ENCODE data around the gene DTNB. TPM values are rescaled to one million over a fixed set of nuclear protein-coding genes. Genes with fewer than 3 reads are reported as not detected.

DTNB gene
- total RNA-seq, 2 experiments from 2014 or later, result 16.9 to 19.8 TPM

- POLR2A ChIA-PET, result no interaction called here
Measured at GRCh38 chr2:25598332-25598731, 75.0 kb downstream of the DTNB start.

GRCh38 chr2:25597881-25598280 lies 75.5 kb downstream of the DTNB start:
- CTCF ChIA-PET, result no interaction called here
- POLR2A ChIA-PET, result interaction anchor here (0.5 to 0.6 kb wide), 2 partner anchors 191 to 192 kb away, joined by 3 to 5 read pairs; no protein-coding TSS in a partner anchor

More at GRCh38 chr2:25598332-25598731, 75.0 kb downstream of the DTNB start:
- CTCF ChIA-PET, result no interaction called here

GRCh38 chr2:25596516-25597244 lies 76.7 kb downstream of the DTNB start:
- POLR2A ChIA-PET, result interaction anchor here (0.7 kb wide), 1 partner anchor 56 kb away, joined by 4 read pairs; no protein-coding TSS in a partner anchor
- CTCF ChIA-PET, result no interaction called here

GRCh38 chr2:25595393-25595792 lies 78.0 kb downstream of the DTNB start:
- CTCF ChIA-PET, result interaction anchor here (1.0 kb wide), 1 partner anchor 95 kb away, joined by 5 read pairs; no protein-coding TSS in a partner anchor
- POLR2A ChIA-PET, result interaction anchor here (0.7 kb wide), 1 partner anchor 9 kb away, joined by 4 read pairs; no protein-coding TSS in a partner anchor

- ChIA-PET CTCF (no interaction called here), POLR2A (no interaction called here)
Measured at GRCh38 chr2:25594991-25595390, 78.4 kb downstream of the DTNB start.

- ChIA-PET CTCF (interaction anchor here (0.6 kb wide), 1 partner anchor 261 kb away, joined by 3 read pairs; no protein-coding TSS in a partner anchor), POLR2A (interaction anchor here (1.5 kb wide), 1 partner anchor 32 kb away, joined by 3 read pairs; no protein-coding TSS in a partner anchor)
Measured at GRCh38 chr2:25592766-25593292, 80.5 kb downstream of the DTNB start.

- CTCF ChIA-PET, result interaction anchor here (1.8 kb wide), 1 partner anchor 10 kb away, joined by 4 read pairs; no protein-coding TSS in a partner anchor
- POLR2A ChIA-PET, result no interaction called here
Measured at GRCh38 chr2:25590921-25591505, 82.4 kb downstream of the DTNB start.

GRCh38 chr2:25589676-25590205 lies 83.6 kb downstream of the DTNB start:
- ChIA-PET POLR2A (no interaction called here), CTCF (interaction anchor here (0.5 to 1.8 kb wide), 2 partner anchors 8 to 361 kb away, joined by 3 to 4 read pairs; no protein-coding TSS in a partner anchor)

- POLR2A ChIA-PET, result interaction anchor here (0.5 kb wide), 1 partner anchor 9 kb away, joined by 3 read pairs; no protein-coding TSS in a partner anchor
Measured at GRCh38 chr2:25588576-25588975, 84.8 kb downstream of the DTNB start.

GRCh38 chr2:25587361-25587760 lies 86.0 kb downstream of the DTNB start:
- POLR2A ChIA-PET, result interaction anchor here (0.5 kb wide), 1 partner anchor 26 kb away, joined by 3 read pairs; no protein-coding TSS in a partner anchor

More at GRCh38 chr2:25588576-25588975, 84.8 kb downstream of the DTNB start:
- CTCF ChIA-PET, result interaction anchor here (0.6 kb wide), 1 partner anchor 18 kb away, joined by 4 read pairs; no protein-coding TSS in a partner anchor

GRCh38 chr2:25586726-25587144 lies 86.6 kb downstream of the DTNB start:
- CTCF ChIA-PET, result no interaction called here
- POLR2A ChIA-PET, result interaction anchor here (0.5 to 1.2 kb wide), 3 partner anchors 9 to 190 kb away, joined by 3 to 4 read pairs (median 4); no protein-coding TSS in a partner anchor

More at GRCh38 chr2:25587361-25587760, 86.0 kb downstream of the DTNB start:
- CTCF ChIA-PET, result no interaction called here

- CTCF ChIA-PET, result interaction anchor here (0.6 to 1.2 kb wide), 2 partner anchors 223 to 499 kb away, joined by 3 to 5 read pairs; no protein-coding TSS in a partner anchor
- POLR2A ChIA-PET, result no interaction called here
Measured at GRCh38 chr2:25585189-25585588, 88.2 kb downstream of the DTNB start.

- ChIA-PET POLR2A (no interaction called here), CTCF (no interaction called here)
Measured at GRCh38 chr2:25582077-25582830, 91.1 kb downstream of the DTNB start.

- POLR2A ChIA-PET, result no interaction called here
Measured at GRCh38 chr2:25576596-25576995, 96.8 kb downstream of the DTNB start.

GRCh38 chr2:25572638-25573037 lies 100.7 kb downstream of the DTNB start:
- CTCF ChIA-PET, result no interaction called here

More at GRCh38 chr2:25576596-25576995, 96.8 kb downstream of the DTNB start:
- CTCF ChIA-PET, result interaction anchor here (0.7 kb wide), 1 partner anchor 97 kb away, joined by 3 read pairs; no protein-coding TSS in a partner anchor

GRCh38 chr2:25570161-25570845 lies 103.1 kb downstream of the DTNB start:
- ChIA-PET CTCF (interaction anchor here (0.6 kb wide), 3 partner anchors 18 to 266 kb away, joined by 3 to 4 read pairs (median 4); no protein-coding TSS in a partner anchor), POLR2A (no interaction called here)

More at GRCh38 chr2:25572638-25573037, 100.7 kb downstream of the DTNB start:
- POLR2A ChIA-PET, result interaction anchor here (0.7 kb wide), 1 partner anchor 52 kb away, joined by 4 read pairs; no protein-coding TSS in a partner anchor

- ChIA-PET CTCF (interaction anchor here (1.2 to 1.6 kb wide), 2 partner anchors 10 to 13 kb away, joined by 3 to 6 read pairs; no protein-coding TSS in a partner anchor), POLR2A (no interaction called here)
Measured at GRCh38 chr2:25567406-25567805, 106.0 kb downstream of the DTNB start.

- POLR2A ChIA-PET, result interaction anchor here (0.5 to 0.6 kb wide), 2 partner anchors 43 to 261 kb away, joined by 3 to 7 read pairs; no protein-coding TSS in a partner anchor
- CTCF ChIA-PET, result interaction anchor here (0.5 to 1.6 kb wide), 4 partner anchors 9 to 294 kb away, joined by 3 to 6 read pairs (median 4); no protein-coding TSS in a partner anchor
Measured at GRCh38 chr2:25566694-25567093, 106.7 kb downstream of the DTNB start.
